ENCODE results near the gene TRIO. TPM values are rescaled to one million over a fixed set of nuclear protein-coding genes. Genes with fewer than 3 reads are reported as not detected.

The TRIO gene
- total and polyA plus RNA-seq, 2 of the 8 experiments (the other 6 are each of a cell fraction or from before 2014, with no cell fraction given), result 35.1 to 69.1 TPM

DNA sequence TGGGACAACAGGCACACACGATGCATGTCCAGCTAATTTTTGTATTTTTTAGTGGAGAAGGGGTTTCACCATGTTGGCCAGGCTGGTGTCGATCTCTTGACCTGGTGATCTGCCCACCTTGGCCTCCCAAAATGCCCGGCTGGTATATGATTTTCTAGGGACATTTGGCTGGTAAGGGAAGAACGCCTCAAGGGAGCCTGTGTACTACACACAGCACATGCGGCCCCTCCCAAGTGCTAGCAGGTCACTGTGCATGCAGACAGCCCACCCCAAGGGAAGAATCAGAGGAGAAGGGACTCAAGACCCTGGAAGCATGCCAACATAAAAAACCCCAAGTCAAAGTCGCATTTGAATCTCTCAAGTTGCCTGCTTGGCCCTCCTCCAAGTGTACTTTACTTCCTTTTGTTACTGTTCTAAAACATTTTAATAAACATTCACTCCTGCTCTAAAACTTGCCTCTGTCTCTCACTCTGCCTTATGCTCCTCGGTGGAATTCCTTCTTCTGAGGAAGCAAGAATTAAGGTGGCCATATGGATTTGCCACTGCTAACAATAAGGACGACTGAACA lies 414.1 kb downstream of the TRIO start:
- Histone ChIP-seq H2BK120ac (replicated peaks; ENCODE audit: low read depth, low read length) (no peak overlapping the region), H2BK20ac (ENCODE audit: low read length) (no peak overlapping the region), H3K56ac (replicated peaks; ENCODE audit: insufficient read length, low read depth, low read length) (no peak overlapping the region), H3K14ac (ENCODE audit: insufficient read length) (no peak overlapping the region), H3K79me2 (ENCODE audit: control insufficient read depth in 1 of 2, insufficient read depth in 2 of 2, low read length in 2 of 2) (no peaks in the 10 kb centered on the region), H3K79me1 (ENCODE audit: low read depth, low read length) (no peaks in the 10 kb centered on the region), H4K20me1 (replicated peaks in 1 of 2; ENCODE audit: control insufficient read depth in 1 of 2, insufficient read depth in 2 of 2, low read length in 2 of 2) (no peaks in the 10 kb centered on the region), H4K5ac (ENCODE audit: insufficient read length, low read depth, low read length) (no peak overlapping the region), H3K23me2 (ENCODE audit: low read depth, low read length) (no peaks in the 10 kb centered on the region), H2BK15ac (ENCODE audit: low read length) (no peak overlapping the region), H2AFZ (ENCODE audit: low read length) (no peak overlapping the region), H3K36me3 (ENCODE audit: control insufficient read depth in 2 of 4, insufficient read depth in 4 of 4, low read length in 3 of 4) (no peaks in the 10 kb centered on the region), H4K91ac (replicated peaks; ENCODE audit: insufficient read length, low read length) (no peak overlapping the region), H4K8ac (ENCODE audit: extremely low read depth, insufficient read depth, low read length) (no peak overlapping the region), H3K4me1 (replicated peaks in 1 of 4; ENCODE audit: control insufficient read depth in 3 of 4, insufficient read depth in 4 of 4, low read length in 3 of 4) (no peaks in the 10 kb centered on the region), H3K23ac (ENCODE audit: insufficient read length) (no peak overlapping the region), H3K27ac (ENCODE audit: low read depth, low read length) (no peak overlapping the region), H3K4me3 (ENCODE audit: extremely low read depth in 1 of 4, insufficient read depth in 2 of 4, low read depth in 3 of 4, low read length in 4 of 4) (no peak overlapping the region), H3K9ac (replicated peaks in 1 of 4; ENCODE audit: extremely low read depth in 1 of 4, low read depth in 3 of 4, low read length in 3 of 4) (no peak overlapping the region; a peak in 1 of 7 replicates), H3K18ac (ENCODE audit: extremely low read depth, low read length) (no peak overlapping the region), H3K9me3 (ENCODE audit: insufficient read depth in 2 of 2, low read depth in 1 of 2, low read length in 1 of 2) (no peaks in the 10 kb centered on the region), H3K4ac (replicated peaks; ENCODE audit: insufficient read length, low read depth, low read length) (no peak overlapping the region), H2BK12ac (ENCODE audit: low read depth, low read length) (no peak overlapping the region), H3K4me2 (ENCODE audit: insufficient read depth in 1 of 2, low read depth in 2 of 2, low read length in 2 of 2) (no peak overlapping the region), H2BK5ac (ENCODE audit: low read depth, low read length) (no peak overlapping the region), H3K27me3 (replicated peaks in 1 of 4; ENCODE audit: control insufficient read depth in 3 of 4, extremely low read depth in 1 of 4, insufficient read depth in 3 of 4, low read length in 3 of 4) (no peaks in the 10 kb centered on the region), H2AK5ac (ENCODE audit: low read depth, low read length) (no peak overlapping the region)
- no peak for FAIRE-seq
- ChIA-PET POLR2A (ENCODE audit: partially characterized antibody) (no interaction called here), CTCF (ENCODE audit: partially characterized antibody) (interaction anchor here (0.9 to 1.3 kb wide), 2 partner anchors 14 to 52 kb away, joined by 3 to 4 read pairs; no protein-coding TSS in a partner anchor)
- no peak for DNase-seq (ENCODE audit: low read depth in 1 of 2, low spot score in 2 of 2)
- TF ChIP-seq BRCA1 (IDR thresholded peaks at IDR 0.05; ENCODE audit: low read depth, low read length), result no peak
- TF ChIP-seq NRF1 (IDR thresholded peaks at IDR 0.05; ENCODE audit: low read depth, low read length), result no peak
- no peak for TF ChIP-seq ZNF274 (IDR thresholded peaks at IDR 0.05; ENCODE audit: borderline replicate concordance, extremely low read depth, low read length)
- no peak for TF ChIP-seq KDM1A (IDR thresholded peaks at IDR 0.05; ENCODE audit: borderline replicate concordance, low read length)
- no peak for TF ChIP-seq POU5F1 (IDR thresholded peaks at IDR 0.05; ENCODE audit: low read depth, low read length)
- no peak for TF ChIP-seq FOSL1 (IDR thresholded peaks at IDR 0.05; ENCODE audit: insufficient read depth, low read depth, low read length)
- no peak for TF ChIP-seq EZH2 (IDR thresholded peaks at IDR 0.05; ENCODE audit: low read depth, low read length, severe bottlenecking)
- TF ChIP-seq RXRA (IDR thresholded peaks at IDR 0.05; ENCODE audit: insufficient read depth, low read depth, low read length), result no peak
- TF ChIP-seq RBBP5 (IDR thresholded peaks at IDR 0.05; ENCODE audit: borderline replicate concordance, low read depth, low read length), result no peak
- no peak for TF ChIP-seq YY1 (IDR thresholded peaks at IDR 0.05; ENCODE audit: low read depth, low read length)
- TF ChIP-seq TAF1 (IDR thresholded peaks at IDR 0.05; ENCODE audit: low read depth, low read length), result no peak
- no peak for TF ChIP-seq POLR2AphosphoS5 (IDR thresholded peaks at IDR 0.05; ENCODE audit: low read depth, low read length)
- TF ChIP-seq POLR2A (IDR thresholded peaks at IDR 0.05; ENCODE audit: control extremely low read depth in 1 of 2, low read depth in 2 of 2, low read length in 2 of 2), result no peak
- no peak for TF ChIP-seq PHF8 (conservative IDR thresholded peaks at IDR 0.05; ENCODE audit: low read depth, low read length)
- TF ChIP-seq RFX5 (IDR thresholded peaks at IDR 0.05; ENCODE audit: borderline replicate concordance, low read depth, low read length), result no peak
- WGBS, 2 experiments (ENCODE audit: extremely low coverage in 1 of 2, insufficient coverage in 1 of 2, insufficient read length in 1 of 2, insufficient replicate concordance in 2 of 2, low coverage in 1 of 2, low lambda C conversion rate in 2 of 2, missing lambda C conversion rate in 1 of 2), result 82% methylated on average over 8 of the region's 8 CpGs; no CpG with 5 or more reads in 1 of the 2 experiments
